ENCODE data around the gene IL1R2.

DNA sequence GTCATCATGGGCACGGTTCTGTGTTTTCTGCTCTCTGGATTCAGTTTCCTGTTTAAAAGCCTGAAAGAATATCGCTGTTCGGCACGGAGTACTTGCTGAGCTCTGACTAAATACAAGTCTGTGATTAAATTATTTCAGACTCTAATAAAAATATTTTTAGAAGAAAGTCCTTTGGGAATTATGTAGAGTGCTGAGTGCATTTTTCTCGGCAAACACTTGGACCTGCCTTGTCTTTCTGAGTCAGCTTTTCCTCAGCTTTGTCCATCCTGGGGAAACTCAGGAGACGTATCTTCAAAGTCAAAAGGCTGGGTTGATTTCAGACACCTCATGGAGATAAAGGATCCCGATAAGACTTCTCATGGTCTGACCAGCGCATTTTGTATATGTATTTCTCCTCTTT is 45.9 kb downstream of the IL1R2 start:
- TF ChIP-seq CTCF (IDR thresholded peaks at IDR 0.05; ENCODE audit: control extremely low read depth in 1 of 3, insufficient read depth in 1 of 3, low read depth in 1 of 3, low read length in 3 of 3) (no peak), POLR2AphosphoS5 (IDR thresholded peaks at IDR 0.05; ENCODE audit: low read depth, low read length) (no peak), CREB1 (IDR thresholded peaks at IDR 0.05) (no peak)
